ENCODE results near the gene NTN3. TPM values are rescaled to one million over a fixed set of nuclear protein-coding genes. Genes with fewer than 3 reads are reported as not detected.

NTN3 gene
- total RNA-seq, 1 donor, result 0.43 TPM

DNA sequence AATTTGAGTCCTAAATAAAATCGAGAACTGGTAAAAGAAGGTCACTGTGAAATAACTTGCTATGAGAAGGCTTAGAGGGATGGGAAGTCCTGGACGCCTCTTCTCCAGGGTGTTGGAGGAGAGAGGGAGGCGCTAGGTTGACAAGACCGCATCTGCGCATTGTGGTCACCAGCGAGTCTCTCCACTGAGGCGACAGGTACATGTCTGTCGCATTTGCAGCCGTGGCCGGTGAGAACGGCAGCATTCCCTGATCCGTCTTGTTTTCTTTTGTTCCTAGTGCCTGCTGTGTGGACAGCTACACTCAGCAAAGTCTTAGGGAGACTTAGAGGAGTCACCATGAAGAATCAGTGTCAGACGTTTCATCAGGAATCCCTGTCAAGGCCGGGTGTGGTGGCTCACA, 34.6 kb downstream of the NTN3 start:
- H3K4me3 ChIP-seq (ENCODE audit: low read depth, low read length), result no peak overlapping the region
- DNase-seq (ENCODE audit: low read depth), result no peak
- TF ChIP-seq, protein P1, sequence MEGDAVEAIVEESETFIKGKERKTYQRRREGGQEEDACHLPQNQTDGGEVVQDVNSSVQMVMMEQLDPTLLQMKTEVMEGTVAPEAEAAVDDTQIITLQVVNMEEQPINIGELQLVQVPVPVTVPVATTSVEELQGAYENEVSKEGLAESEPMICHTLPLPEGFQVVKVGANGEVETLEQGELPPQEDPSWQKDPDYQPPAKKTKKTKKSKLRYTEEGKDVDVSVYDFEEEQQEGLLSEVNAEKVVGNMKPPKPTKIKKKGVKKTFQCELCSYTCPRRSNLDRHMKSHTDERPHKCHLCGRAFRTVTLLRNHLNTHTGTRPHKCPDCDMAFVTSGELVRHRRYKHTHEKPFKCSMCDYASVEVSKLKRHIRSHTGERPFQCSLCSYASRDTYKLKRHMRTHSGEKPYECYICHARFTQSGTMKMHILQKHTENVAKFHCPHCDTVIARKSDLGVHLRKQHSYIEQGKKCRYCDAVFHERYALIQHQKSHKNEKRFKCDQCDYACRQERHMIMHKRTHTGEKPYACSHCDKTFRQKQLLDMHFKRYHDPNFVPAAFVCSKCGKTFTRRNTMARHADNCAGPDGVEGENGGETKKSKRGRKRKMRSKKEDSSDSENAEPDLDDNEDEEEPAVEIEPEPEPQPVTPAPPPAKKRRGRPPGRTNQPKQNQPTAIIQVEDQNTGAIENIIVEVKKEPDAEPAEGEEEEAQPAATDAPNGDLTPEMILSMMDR (IDR thresholded peaks at IDR 0.05; ENCODE audit: insufficient read depth, low read depth, low read length), result no peak

DNA sequence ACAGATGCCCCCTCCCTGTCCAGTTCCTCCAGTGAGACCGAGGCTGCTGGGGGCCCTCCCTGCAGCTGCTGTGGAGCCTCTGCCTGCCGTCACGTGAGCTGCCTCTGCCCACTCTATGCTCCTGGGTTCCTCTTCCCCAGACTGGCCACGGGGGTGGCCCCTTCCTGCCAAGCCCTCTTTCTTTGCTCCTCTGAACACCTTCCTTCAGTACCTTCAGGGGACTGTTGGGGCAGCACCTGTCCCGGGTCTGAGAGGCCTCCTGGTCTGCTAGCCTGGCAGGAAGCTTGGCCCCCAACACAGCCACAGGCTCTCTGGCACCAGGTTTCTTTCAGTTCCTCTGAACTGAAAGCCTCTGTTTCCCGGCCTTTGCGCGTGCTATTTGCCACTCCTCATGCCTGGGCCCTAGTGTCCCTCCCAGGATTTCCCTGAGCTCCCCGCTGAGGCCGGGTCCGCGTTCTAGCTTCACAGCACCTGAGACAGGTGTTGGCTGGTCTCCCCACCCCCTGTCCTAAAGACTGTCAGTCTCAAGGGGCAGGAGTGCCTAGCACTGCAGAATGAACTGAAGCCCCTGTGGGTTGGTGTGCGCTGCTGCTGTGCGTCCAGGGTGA, 36.1 kb downstream of the NTN3 start:
- TF ChIP-seq, protein P1 (IDR thresholded peaks at IDR 0.05; ENCODE audit: insufficient read depth, low read depth, low read length), result no peak
- no peak for DNase-seq (ENCODE audit: low read depth)
- no peak overlapping the region for H3K4me3 ChIP-seq (ENCODE audit: low read depth, low read length)

DNA sequence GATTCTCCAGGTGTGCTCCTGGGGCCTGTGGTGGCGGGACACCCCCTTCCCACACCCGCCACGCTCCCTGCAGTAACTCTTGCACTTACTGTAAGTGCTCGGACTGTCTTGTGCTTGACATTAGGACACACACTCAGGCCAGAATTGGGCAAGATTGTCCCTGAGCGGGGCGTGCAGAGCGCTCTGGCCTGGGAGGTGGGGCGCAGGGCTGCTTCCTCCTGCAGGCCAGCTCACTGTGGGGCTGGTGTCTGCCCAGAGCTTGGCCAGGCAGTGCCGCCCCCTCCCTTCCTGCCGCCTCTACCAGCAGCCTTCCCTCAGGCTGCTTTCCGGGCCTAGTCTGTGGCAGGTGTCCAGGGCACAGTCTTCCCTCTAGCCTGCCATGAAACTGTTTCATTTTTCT, 36.6 kb downstream of the NTN3 start:
- TF ChIP-seq, protein P1 (IDR thresholded peaks at IDR 0.05; ENCODE audit: insufficient read depth, low read depth, low read length), result no peak
- no peak overlapping the region for H3K4me3 ChIP-seq (ENCODE audit: low read depth, low read length)
- DNase-seq (ENCODE audit: low read depth), result no peak

DNA sequence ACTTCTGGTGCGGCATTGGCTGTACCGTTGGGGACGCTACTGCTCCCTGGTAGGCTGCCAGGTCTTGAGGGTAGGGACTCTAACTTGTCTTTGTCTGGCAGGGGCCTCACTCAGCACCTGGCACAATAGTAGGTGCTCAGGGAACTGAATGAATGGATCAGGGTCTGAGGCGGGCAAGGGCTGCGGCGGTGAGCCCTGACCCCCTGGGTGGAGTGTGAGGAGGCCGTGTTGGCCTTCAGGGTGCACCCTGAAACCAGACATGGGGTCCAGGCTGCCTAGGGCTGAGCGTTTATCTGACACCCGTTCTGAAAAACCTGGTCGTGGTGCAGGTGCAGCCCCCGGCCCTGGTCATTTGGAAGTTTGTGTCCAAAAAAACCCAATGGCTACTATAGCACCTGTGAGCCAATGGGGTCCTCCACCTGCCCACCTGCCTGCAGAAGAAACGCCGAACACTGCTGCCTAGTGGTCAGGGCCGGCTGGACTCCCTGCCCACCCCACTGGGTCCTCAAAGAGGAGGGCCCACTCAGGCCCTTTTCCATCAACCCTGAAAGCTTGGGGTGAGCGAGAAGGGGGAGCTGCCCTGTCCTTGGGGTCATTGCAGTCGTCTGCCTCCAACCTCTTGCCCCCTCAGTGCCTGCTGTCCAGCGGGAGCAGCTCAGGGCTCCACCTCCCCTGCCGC, 37.8 kb downstream of the NTN3 start:
- no peak for DNase-seq (ENCODE audit: low read depth)
- TF ChIP-seq, protein P1 (IDR thresholded peaks at IDR 0.05; ENCODE audit: insufficient read depth, low read depth, low read length), result no peak
- no peak overlapping the region for H3K4me3 ChIP-seq (ENCODE audit: low read depth, low read length)

DNA sequence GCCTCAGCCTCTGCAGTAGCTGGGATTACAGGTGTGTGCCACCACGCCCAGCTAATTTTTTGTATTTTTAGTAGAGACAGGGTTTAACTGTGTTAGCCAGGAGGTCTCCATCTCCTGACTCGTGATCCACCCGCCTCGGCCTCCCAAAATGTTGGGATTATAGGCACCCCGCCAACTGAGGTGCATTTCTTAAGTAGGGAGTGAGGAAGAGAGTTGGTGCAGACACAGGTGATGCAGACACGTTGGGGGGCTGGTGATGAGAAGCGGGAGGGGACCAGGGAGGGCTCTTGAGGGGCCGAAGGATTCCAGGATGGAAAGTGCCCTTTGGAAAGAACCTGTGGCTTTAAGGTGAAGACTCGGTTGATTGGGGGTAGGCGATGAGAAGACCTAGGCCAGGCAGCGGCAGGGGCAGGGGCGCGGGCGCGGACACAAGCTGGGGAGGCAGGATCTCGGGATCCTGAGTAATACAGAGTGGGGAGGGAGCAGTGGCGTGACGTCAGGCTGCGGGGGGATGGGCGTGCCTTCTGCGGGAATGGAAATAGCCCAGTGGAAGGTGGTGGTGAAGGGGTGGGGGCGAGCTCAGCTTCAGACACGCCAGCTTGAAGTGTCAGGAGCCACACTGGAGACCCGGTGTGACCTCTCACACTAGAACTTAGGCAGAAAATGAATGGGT, 40.2 kb downstream of the NTN3 start:
- TF ChIP-seq, protein P1 (IDR thresholded peaks at IDR 0.05; ENCODE audit: insufficient read depth, low read depth, low read length), result no peak
- DNase-seq (ENCODE audit: low read depth), result peak; percentile 86
- H3K4me3 ChIP-seq (ENCODE audit: low read depth, low read length), result peak overlapping the region; percentile 30

DNA sequence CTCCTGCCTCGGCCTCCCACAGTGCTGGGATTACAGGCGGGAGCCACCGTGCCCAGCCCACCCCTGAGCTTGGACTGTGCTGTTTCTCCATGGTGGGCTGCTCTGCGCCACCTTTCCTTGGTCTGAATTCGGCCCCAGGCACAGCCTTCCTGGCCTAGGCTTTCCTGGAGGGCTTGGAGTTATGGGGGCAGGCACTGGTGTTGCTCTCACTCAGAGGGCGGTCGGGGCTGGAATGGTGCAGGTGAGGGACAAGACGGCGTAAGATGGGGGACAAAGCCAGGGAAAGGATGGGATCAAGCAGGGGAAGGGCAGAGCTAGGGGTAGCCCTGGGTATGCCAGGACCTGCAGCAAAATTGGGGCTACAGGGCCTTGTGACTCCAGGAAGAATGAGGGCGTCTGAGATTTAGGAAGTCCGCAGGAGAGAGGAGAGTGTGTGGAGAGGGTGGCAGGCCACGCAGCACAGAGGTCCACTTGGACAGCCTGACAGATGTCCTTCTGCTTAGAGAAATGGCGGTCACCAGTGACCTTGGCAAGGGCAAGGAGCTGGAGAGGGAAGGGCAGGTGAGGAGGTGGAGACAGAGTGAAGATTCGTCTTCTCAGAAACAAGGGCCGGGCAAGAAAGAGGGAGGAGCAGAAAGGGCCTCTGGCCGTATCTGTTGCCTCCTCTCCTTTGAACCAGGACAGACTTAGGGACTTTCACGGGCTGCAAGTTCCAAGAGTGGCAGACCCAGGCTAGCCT, 41.1 kb downstream of the NTN3 start:
- TF ChIP-seq, protein P1 (IDR thresholded peaks at IDR 0.05; ENCODE audit: insufficient read depth, low read depth, low read length), result no peak
- no peak for DNase-seq (ENCODE audit: low read depth)
- no peak overlapping the region for H3K4me3 ChIP-seq (ENCODE audit: low read depth, low read length)
